Measurements from ENCODE around the gene C16orf96. TPM values are rescaled to one million over a fixed set of nuclear protein-coding genes. Genes with fewer than 3 reads are reported as not detected.

C16orf96 gene
- total RNA-seq, 6 experiments from 2014 or later = not detected

DNA sequence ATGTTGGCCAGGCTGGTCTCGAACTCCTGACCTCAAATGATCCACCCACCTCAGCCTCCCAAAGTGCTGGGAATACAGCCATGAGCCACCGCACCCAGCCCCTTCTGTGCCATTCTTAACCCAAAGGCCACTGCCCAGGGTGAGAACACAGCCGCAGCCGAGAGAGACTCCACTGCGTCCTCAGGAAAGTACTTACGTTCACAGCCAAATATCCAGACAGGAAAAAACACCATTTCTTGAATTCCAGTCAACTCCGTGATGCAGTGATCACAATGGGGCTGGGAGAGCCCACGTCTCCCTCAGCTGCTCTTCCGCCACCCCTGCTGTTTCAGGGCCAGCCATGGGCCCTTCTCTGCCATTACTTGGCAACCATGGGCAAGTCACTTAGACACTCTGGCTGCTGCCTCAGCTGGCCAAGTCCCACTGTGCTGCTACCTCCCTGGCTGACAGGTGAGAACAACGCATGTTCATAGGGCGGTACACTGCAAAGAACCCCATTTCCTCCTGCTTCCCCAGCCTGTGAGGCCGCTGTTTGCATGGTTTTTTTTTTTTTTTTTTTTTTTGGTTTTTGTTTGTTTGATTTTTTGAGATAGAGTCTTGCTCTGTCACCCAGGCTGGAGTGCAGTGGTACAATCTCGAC, 21.9 kb upstream of the C16orf96 start:
- TF ChIP-seq, protein P1, sequence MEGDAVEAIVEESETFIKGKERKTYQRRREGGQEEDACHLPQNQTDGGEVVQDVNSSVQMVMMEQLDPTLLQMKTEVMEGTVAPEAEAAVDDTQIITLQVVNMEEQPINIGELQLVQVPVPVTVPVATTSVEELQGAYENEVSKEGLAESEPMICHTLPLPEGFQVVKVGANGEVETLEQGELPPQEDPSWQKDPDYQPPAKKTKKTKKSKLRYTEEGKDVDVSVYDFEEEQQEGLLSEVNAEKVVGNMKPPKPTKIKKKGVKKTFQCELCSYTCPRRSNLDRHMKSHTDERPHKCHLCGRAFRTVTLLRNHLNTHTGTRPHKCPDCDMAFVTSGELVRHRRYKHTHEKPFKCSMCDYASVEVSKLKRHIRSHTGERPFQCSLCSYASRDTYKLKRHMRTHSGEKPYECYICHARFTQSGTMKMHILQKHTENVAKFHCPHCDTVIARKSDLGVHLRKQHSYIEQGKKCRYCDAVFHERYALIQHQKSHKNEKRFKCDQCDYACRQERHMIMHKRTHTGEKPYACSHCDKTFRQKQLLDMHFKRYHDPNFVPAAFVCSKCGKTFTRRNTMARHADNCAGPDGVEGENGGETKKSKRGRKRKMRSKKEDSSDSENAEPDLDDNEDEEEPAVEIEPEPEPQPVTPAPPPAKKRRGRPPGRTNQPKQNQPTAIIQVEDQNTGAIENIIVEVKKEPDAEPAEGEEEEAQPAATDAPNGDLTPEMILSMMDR (IDR thresholded peaks at IDR 0.05) = no peak
- Mint-ChIP-seq H3K27me3 (ENCODE audit: insufficient read depth) (peaks cover 22% of the 10 kb centered on the region), H3K9me3 (peaks cover 6% of the 10 kb centered on the region), H3K4me3 (no peak overlapping the region), H3K27ac (no peak overlapping the region), H3K4me1 (ENCODE audit: low read depth) (peaks cover 7% of the 10 kb centered on the region), H3K36me3 (ENCODE audit: low read depth) (peaks cover 14% of the 10 kb centered on the region)
- DNase-seq = no peak

DNA sequence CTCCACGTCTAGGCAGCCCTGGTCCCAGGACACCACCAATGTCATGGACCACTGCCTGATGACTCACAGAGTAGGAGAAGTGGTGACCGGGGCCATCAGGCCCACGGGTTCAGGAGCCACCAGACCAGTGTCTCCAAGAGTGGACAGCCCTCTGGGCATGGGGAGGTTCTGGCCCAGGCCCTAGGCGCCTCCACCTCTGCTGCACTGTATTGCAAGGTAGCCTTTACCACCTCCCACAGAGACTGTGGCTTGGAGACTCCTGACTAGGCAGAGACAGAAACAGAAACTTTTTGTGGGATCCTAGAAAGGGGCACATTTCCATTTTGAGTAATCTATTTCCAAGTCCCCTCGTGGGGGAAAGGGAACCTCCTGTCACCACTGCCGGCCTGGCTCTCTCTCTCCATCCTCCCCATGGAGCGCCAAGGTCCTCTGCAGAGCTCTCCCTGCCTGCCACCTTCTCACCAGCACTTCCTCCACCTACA, 20.5 kb upstream of the C16orf96 start:
- H3K4me1 Mint-ChIP-seq (ENCODE audit: low read depth) = 0 out of 2 replicates have a peak, but pooled peaks cover 4% of the 10 kb centered on the region
- peaks cover 23% of the 10 kb centered on the region for H3K36me3 Mint-ChIP-seq (ENCODE audit: low read depth)
- H3K27ac Mint-ChIP-seq = no peak overlapping the region
- no peak for DNase-seq
- H3K27me3 Mint-ChIP-seq (ENCODE audit: insufficient read depth) = peaks cover 21% of the 10 kb centered on the region
- H3K9me3 Mint-ChIP-seq = peaks cover 20% of the 10 kb centered on the region
- TF ChIP-seq, protein P1 (IDR thresholded peaks at IDR 0.05) = no peak
- no peak overlapping the region for H3K4me3 Mint-ChIP-seq

DNA sequence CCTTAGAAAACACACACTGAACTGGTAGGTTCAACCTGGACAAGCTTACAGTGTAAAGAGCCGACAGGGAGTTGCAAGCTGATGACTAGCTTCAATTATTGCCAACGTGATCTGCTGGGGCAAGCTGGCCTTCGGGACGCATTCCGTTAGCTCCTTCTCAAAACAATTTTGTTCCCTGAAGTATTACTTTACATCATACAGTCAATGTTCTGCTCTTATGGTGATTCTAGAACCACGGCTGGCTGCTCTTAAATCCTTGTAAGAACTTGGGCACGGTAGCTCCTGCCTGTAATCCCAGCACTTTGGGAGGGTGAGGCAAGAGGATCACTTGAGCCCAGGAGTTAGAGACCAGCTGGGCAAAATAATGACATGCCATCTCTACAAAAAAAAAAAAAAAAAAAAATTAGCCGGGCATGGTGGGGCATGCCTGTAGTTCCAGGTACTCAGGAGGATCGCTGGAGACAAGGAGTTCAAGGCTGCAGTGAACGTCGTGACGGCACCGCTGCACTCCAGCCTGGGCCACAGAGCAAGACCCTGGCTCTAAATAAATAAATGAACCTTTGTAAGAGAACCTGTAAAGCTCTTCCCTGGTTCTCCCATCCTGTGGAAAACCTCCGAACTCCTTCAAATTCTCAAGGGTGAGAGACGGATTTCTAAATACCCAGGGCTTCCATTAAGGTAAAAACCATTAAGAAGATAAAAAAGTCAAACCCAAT, 19.6 kb upstream of the C16orf96 start:
- H3K4me3 Mint-ChIP-seq = no peak overlapping the region; the same call in 1 of the 2 replicates
- DNase-seq = no peak
- TF ChIP-seq, protein P1 (IDR thresholded peaks at IDR 0.05) = no peak
- peaks cover 22% of the 10 kb centered on the region for H3K27me3 Mint-ChIP-seq (ENCODE audit: insufficient read depth)
- peaks cover 20% of the 10 kb centered on the region for H3K9me3 Mint-ChIP-seq
- H3K4me1 Mint-ChIP-seq (ENCODE audit: low read depth) = 0 out of 2 replicates have a peak, but pooled peaks cover 4% of the 10 kb centered on the region
- H3K27ac Mint-ChIP-seq = no peak overlapping the region
- H3K36me3 Mint-ChIP-seq (ENCODE audit: low read depth) = peaks cover 23% of the 10 kb centered on the region

DNA sequence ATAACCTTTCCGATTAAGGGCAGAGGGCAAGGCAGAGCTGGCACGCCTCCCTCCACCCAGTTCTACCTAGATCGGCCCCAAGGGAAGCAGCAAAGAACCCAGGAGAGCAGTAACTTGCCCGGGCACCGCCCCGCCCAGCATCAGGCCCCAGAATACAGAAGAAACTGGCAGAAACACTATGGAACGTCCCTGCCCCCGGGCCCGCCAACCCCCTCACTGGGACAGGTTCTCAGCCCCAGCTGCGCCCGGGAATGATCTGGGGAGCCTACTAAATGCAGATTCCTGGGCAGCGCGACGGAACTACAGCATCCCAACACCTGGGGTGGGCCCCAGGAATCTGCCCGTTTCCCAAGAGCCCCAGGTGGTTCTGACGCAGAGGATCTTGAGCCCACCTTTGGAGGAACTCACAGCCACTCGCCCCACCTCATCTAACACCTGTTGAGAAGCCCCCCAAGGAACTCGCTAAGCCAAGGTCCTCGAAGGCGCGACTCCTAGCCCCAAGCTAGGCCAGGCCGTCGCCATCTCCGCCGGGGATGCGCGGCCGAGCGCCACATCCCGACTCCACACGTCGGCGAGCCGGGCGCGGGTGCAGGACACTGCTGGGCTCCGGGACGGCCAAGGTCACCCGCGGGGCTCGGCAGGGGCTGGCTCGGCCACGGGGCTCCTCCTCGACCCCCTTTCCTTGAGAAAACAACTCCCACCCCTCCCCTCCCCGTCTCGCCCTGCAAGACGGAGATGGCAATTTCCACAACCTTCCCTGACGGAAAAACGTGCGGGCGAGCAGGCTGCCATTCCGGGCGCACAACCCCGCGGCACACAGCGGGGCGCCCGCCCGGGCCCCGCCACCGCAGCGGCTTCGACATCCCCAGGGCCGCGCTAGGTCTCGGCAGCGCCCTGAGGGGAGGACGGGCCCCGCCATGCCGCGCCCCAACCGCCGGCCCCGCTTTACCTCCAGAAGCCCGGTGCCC, 18.5 kb upstream of the C16orf96 start:
- TF ChIP-seq, protein P1 (IDR thresholded peaks at IDR 0.05) = no peak
- Mint-ChIP-seq H3K4me3 (peak overlapping the region; percentile 53), H3K27ac (no peak overlapping the region), H3K4me1 (ENCODE audit: low read depth) (0 out of 2 replicates have a peak, but pooled peaks cover 4% of the 10 kb centered on the region), H3K36me3 (ENCODE audit: low read depth) (peaks cover 18% of the 10 kb centered on the region), H3K9me3 (peaks cover 20% of the 10 kb centered on the region), H3K27me3 (ENCODE audit: insufficient read depth) (peaks cover 22% of the 10 kb centered on the region)
- no peak for DNase-seq

Measured in HFFc6 (cell line).